H9 (cell line): ENCODE data around the gene IMMP2L. TPM values are rescaled to one million over a fixed set of nuclear protein-coding genes. Genes with fewer than 3 reads are reported as not detected.

Experiments used
- DNase-seq: peaks from one replicate; pipeline ENCODE4 v3.0.0-alpha.2; 2017
- H2AFZ ChIP-seq: one replicate; pipeline ENCODE4 v1.6.1; 2013; ENCODE audit warnings: mild to moderate bottlenecking, low read length, control low read depth, moderate library complexity
- H2AK5ac ChIP-seq: 2 replicates; pipeline ENCODE4 v1.6.1; 2013; ENCODE audit warnings: low read length, control low read depth, mixed read lengths; ENCODE audit not compliant: insufficient read length
- H2BK120ac ChIP-seq: one replicate; pipeline ENCODE4 v1.6.1; 2013; ENCODE audit warnings: low read depth, mild to moderate bottlenecking, low read length, control low read depth, inconsistent platforms; ENCODE audit not compliant: poor library complexity, severe bottlenecking
- H2BK12ac ChIP-seq: 2 replicates; pipeline ENCODE4 v1.6.1; 2013; ENCODE audit warnings: low read length, control low read depth, mixed read lengths, low read depth; ENCODE audit not compliant: insufficient read length
- H2BK15ac ChIP-seq: 2 replicates; pipeline ENCODE4 v1.6.1; 2013; ENCODE audit warnings: low read depth, low read length, control low read depth
- H2BK20ac ChIP-seq: one replicate; pipeline ENCODE4 v1.6.1; 2013; ENCODE audit warnings: low read depth, mild to moderate bottlenecking, low read length, control low read depth, inconsistent platforms; ENCODE audit not compliant: poor library complexity, severe bottlenecking
- H2BK5ac ChIP-seq: 2 replicates; pipeline ENCODE4 v1.6.1; 2013; ENCODE audit warnings: low read length, control low read depth, mixed read lengths; ENCODE audit not compliant: insufficient read length
- H3K14ac ChIP-seq: 2 replicates; pipeline ENCODE4 v1.6.1; 2013; ENCODE audit warnings: low read length, control low read depth; ENCODE audit not compliant: insufficient read depth
- H3K18ac ChIP-seq: 2 replicates; pipeline ENCODE4 v1.6.1; 2013; ENCODE audit warnings: low read depth, mild to moderate bottlenecking, mixed read lengths, low read length, control low read depth; ENCODE audit not compliant: insufficient read length
- H3K23ac ChIP-seq: 2 replicates; pipeline ENCODE4 v1.6.1; 2013; ENCODE audit warnings: low read length, control low read depth, mixed read lengths, low read depth; ENCODE audit not compliant: insufficient read length
- H3K23me2 ChIP-seq: 2 replicates; pipeline ENCODE4 v1.6.1; 2013; ENCODE audit warnings: low read depth, mild to moderate bottlenecking, mixed read lengths, low read length, control low read depth; ENCODE audit not compliant: insufficient read length, poor library complexity, severe bottlenecking
- H3K27ac ChIP-seq: 2 replicates; pipeline ENCODE4 v1.5.1; 2013; ENCODE audit warnings: low read length, control low read depth, mixed read lengths, low read depth; ENCODE audit not compliant: insufficient read length
- H3K27me3 ChIP-seq: 2 replicates; pipeline ENCODE4 v1.6.1; 2013; ENCODE audit warnings: low read length, control low read depth, inconsistent platforms; ENCODE audit not compliant: insufficient read depth
- H3K4ac ChIP-seq: 2 replicates; pipeline ENCODE4 v1.6.1; 2013; ENCODE audit warnings: low read depth, mild to moderate bottlenecking, control low read depth, inconsistent platforms, low read length, moderate library complexity
- H3K4me1 ChIP-seq: 2 replicates; pipeline ENCODE4 v1.6.1; 2013; ENCODE audit warnings: low read length, control low read depth, inconsistent platforms; ENCODE audit not compliant: insufficient read depth
- H3K4me2 ChIP-seq: 2 replicates; pipeline ENCODE4 v1.6.1; 2013; ENCODE audit warnings: low read length, control low read depth, mixed read lengths; ENCODE audit not compliant: insufficient read length, insufficient read depth
- H3K56ac ChIP-seq: 2 replicates; pipeline ENCODE4 v1.6.1; 2013; ENCODE audit warnings: low read depth, mild to moderate bottlenecking, mixed read lengths, low read length, control low read depth; ENCODE audit not compliant: insufficient read length
- H3K79me1 ChIP-seq: 2 replicates; pipeline ENCODE4 v1.6.1; 2013; ENCODE audit warnings: low read depth, mild to moderate bottlenecking, moderate library complexity, low read length, control low read depth, inconsistent platforms; ENCODE audit not compliant: insufficient read depth, poor library complexity, severe bottlenecking
- H3K79me2 ChIP-seq: 2 replicates; pipeline ENCODE4 v1.6.1; 2013; ENCODE audit warnings: low read length, control low read depth, inconsistent platforms; ENCODE audit not compliant: insufficient read depth
- H3K9ac ChIP-seq: 2 replicates; pipeline ENCODE4 v1.6.1; 2013; ENCODE audit warnings: low read length, control low read depth, mixed read lengths; ENCODE audit not compliant: insufficient read length; ENCODE audit errors: extremely low read depth
- H3K9me3 ChIP-seq: one replicate; pipeline ENCODE4 v1.6.1; 2013; ENCODE audit warnings: low read depth, low read length, inconsistent platforms; ENCODE audit not compliant: control insufficient read depth
- H3T11ph ChIP-seq: one replicate; pipeline ENCODE4 v1.6.1; 2013; ENCODE audit warnings: mild to moderate bottlenecking, low read length, control low read depth, inconsistent platforms
- H4K20me1 ChIP-seq: one replicate; pipeline ENCODE4 v1.6.1; 2013; ENCODE audit not compliant: control insufficient read depth, insufficient read length, insufficient read depth
- H4K5ac ChIP-seq: 2 replicates; pipeline ENCODE4 v1.6.1; 2013; ENCODE audit warnings: low read depth, mild to moderate bottlenecking, mixed read lengths, low read length, control low read depth; ENCODE audit not compliant: insufficient read length
- H4K8ac ChIP-seq: replicated peaks from 2 replicates; pipeline ENCODE4 v1.6.1; 2013; ENCODE audit warnings: low read length, control low read depth, mixed read lengths, low read depth; ENCODE audit not compliant: insufficient read length
- H4K91ac ChIP-seq: 2 replicates; pipeline ENCODE4 v1.6.1; 2013; ENCODE audit warnings: low read depth, mild to moderate bottlenecking, moderate library complexity, mixed read lengths, low read length, control low read depth; ENCODE audit not compliant: insufficient read length
- H3K27ac Mint-ChIP-seq, 3 experiments: 2 replicates in 2 of 3; 3 replicates in 1 of 3; pipeline ENCODE4 v1.8.0; 2020 to 2021; ENCODE audit warnings: mixed read lengths in 3 of 3, mild to moderate bottlenecking in 1 of 3, moderate library complexity in 1 of 3
- H3K27me3 Mint-ChIP-seq: 2 replicates; pipeline ENCODE4 v1.8.0; 2021; ENCODE audit warnings: low read depth, mild to moderate bottlenecking, moderate library complexity, mixed read lengths
- H3K36me3 Mint-ChIP-seq, 3 experiments: 2 replicates in 2 of 3; 3 replicates in 1 of 3; pipeline ENCODE4 v1.8.0; 2020 to 2021; ENCODE audit warnings: low read depth in 3 of 3, mixed read lengths in 3 of 3; ENCODE audit not compliant: insufficient read depth in 1 of 3
- H3K4me1 Mint-ChIP-seq, 2 experiments: 2 replicates each; pipeline ENCODE4 v1.8.0; 2020; ENCODE audit warnings: mixed read lengths in 2 of 2
- H3K4me3 Mint-ChIP-seq, 2 experiments: 2 replicates in 1 of 2; 3 replicates in 1 of 2; pipeline ENCODE4 v1.8.0; 2020 to 2021; ENCODE audit warnings: mild to moderate bottlenecking in 2 of 2, mixed read lengths in 2 of 2, moderate library complexity in 1 of 2
- H3K9me3 Mint-ChIP-seq, 2 experiments: 2 replicates in 1 of 2; 3 replicates in 1 of 2; pipeline ENCODE4 v1.8.0; 2020; ENCODE audit warnings: mild to moderate bottlenecking in 2 of 2, mixed read lengths in 2 of 2, moderate library complexity in 1 of 2
- CTCF ChIP-seq: fragments of 200-600 bp; sonication (generic); conservative IDR thresholded peaks from 3 replicates; pipeline ENCODE4 v1.8.0; 2021; ENCODE audit warnings: antibody characterized with exemption, mild to moderate bottlenecking
- WGBS: extraction: QIAGEN DNeasy Blood & Tissue Kit; methylation state at CpG from one replicate; pipeline ENCODE4 v1.1.7; 2013; ENCODE audit warnings: missing lambda C conversion rate, low lambda C conversion rate, mixed read lengths; ENCODE audit not compliant: insufficient read length; ENCODE audit errors: extremely low coverage; 5-methylcytosine and 5-hydroxymethylcytosine counted together
- total RNA-seq: library from RNA; stranded (reverse); gene quantifications from 2 replicates; pipeline ENCODE4 v1.2.1, GENCODE V29; 2021

The IMMP2L gene
- total RNA-seq, 1 experiment from 2014 or later, result 14.7 TPM

GRCh38 chr7:110983822-110984456 is 578.4 kb downstream of the IMMP2L start:
- H3K4me2 ChIP-seq, result no peak overlapping the region

More at GRCh38 chr7:110983822-110984456, 578.4 kb downstream of the IMMP2L start:
- no peaks in the 10 kb centered on the region; a peak in 1 of 4 replicates for H3K4me1 Mint-ChIP-seq
- no peak overlapping the region for H3K4ac ChIP-seq
- no peak overlapping the region for H2AFZ ChIP-seq
- H3K18ac ChIP-seq, result no peak overlapping the region
- no peak overlapping the region for H2BK120ac ChIP-seq
- no peaks in the 10 kb centered on the region for H3K9me3 Mint-ChIP-seq
- H3K4me3 Mint-ChIP-seq, result no peak overlapping the region
- no peak overlapping the region for H3K27ac ChIP-seq
- H3K27ac Mint-ChIP-seq, result no peak overlapping the region
- H2BK5ac ChIP-seq, result no peak overlapping the region
- no peak for DNase-seq
- H3K56ac ChIP-seq, result no peak overlapping the region
- no peaks in the 10 kb centered on the region for H3K36me3 Mint-ChIP-seq
- H3K27me3 ChIP-seq, result no peaks in the 10 kb centered on the region
- no peaks in the 10 kb centered on the region for H4K20me1 ChIP-seq
- no peak overlapping the region for H3K14ac ChIP-seq
- no peaks in the 10 kb centered on the region for H3K4me1 ChIP-seq
- no peak overlapping the region for H3K23ac ChIP-seq
- H3K9ac ChIP-seq, result no peak overlapping the region
- H3K23me2 ChIP-seq, result no peaks in the 10 kb centered on the region
- no peaks in the 10 kb centered on the region for H3K9me3 ChIP-seq
- H3K79me1 ChIP-seq, result no peaks in the 10 kb centered on the region
- no peak overlapping the region for H4K91ac ChIP-seq
- no peak overlapping the region for H2AK5ac ChIP-seq
- no CpG with 5 or more reads among the region's 3 CpGs for WGBS
- H3K79me2 ChIP-seq, result no peaks in the 10 kb centered on the region
- H2BK15ac ChIP-seq, result no peak overlapping the region
- no peak overlapping the region for H2BK12ac ChIP-seq
- TF ChIP-seq CTCF, result no peak
- no peak overlapping the region for H3T11ph ChIP-seq
- no peak overlapping the region for H4K8ac ChIP-seq
- no peak overlapping the region for H2BK20ac ChIP-seq
- no peaks in the 10 kb centered on the region for H3K27me3 Mint-ChIP-seq
- H4K5ac ChIP-seq, result no peak overlapping the region
